DND-41 (cell line): ENCODE results near the gene ACTN1.

ENCODE experiments used
- ATAC-seq: fragments of 200-7000 bp; cut with Tn5 transposase; 3 replicates; pipeline ENCODE4 v1.9.1; 2021; ENCODE audit warnings: low read depth; ENCODE audit not compliant: insufficient read depth
- DNase-seq: peaks from one replicate; pipeline ENCODE4 v3.0.0-alpha.2; 2020
- H2AFZ ChIP-seq: 2 replicates; pipeline ENCODE4 v1.6.0; 2012; ENCODE audit warnings: low read depth, low read length
- H3K27ac ChIP-seq: 2 replicates; pipeline ENCODE4 v1.5.1; 2012; ENCODE audit warnings: low read length, inconsistent platforms
- H3K27me3 ChIP-seq: fragments of 200-600 bp; sonication (generic); 2 replicates; pipeline ENCODE4 v1.6.0; 2012; ENCODE audit warnings: low read length, mild to moderate bottlenecking, inconsistent platforms; ENCODE audit not compliant: insufficient read depth, poor library complexity
- H3K36me3 ChIP-seq: 2 replicates; pipeline ENCODE4 v1.5.1; 2012; ENCODE audit warnings: low read length, inconsistent platforms; ENCODE audit not compliant: insufficient read depth
- H3K4me1 ChIP-seq: 2 replicates; pipeline ENCODE4 v1.5.1; 2012; ENCODE audit warnings: mild to moderate bottlenecking, low read length; ENCODE audit not compliant: insufficient read depth
- H3K4me2 ChIP-seq: 2 replicates; pipeline ENCODE4 v1.6.0; 2012; ENCODE audit warnings: mild to moderate bottlenecking, moderate library complexity, low read length, inconsistent platforms; ENCODE audit not compliant: insufficient read depth
- H3K4me3 ChIP-seq, 2 experiments: fragments of 200-600 bp in 1 of 2; shearing (Covaris generic) in 1 of 2; 2 replicates each; pipeline ENCODE4 v1.5.1; 2012 to 2016; ENCODE audit warnings: inconsistent platforms in 2 of 2, low read length in 2 of 2, mild to moderate bottlenecking in 2 of 2, low read depth in 1 of 2, moderate library complexity in 1 of 2
- H3K79me2 ChIP-seq: 2 replicates; pipeline ENCODE4 v1.6.0; 2012; ENCODE audit warnings: low read length, inconsistent platforms; ENCODE audit not compliant: insufficient read depth
- H3K9ac ChIP-seq: 2 replicates; pipeline ENCODE4 v1.6.0; 2012; ENCODE audit warnings: low read depth, mild to moderate bottlenecking, inconsistent platforms, low read length, moderate library complexity
- H3K9me3 ChIP-seq: 2 replicates; pipeline ENCODE4 v1.5.1; 2012; ENCODE audit warnings: low read length, moderate library complexity, mild to moderate bottlenecking, inconsistent platforms; ENCODE audit not compliant: insufficient read depth, severe bottlenecking
- H4K20me1 ChIP-seq: 2 replicates; pipeline ENCODE4 v1.6.0; 2012; ENCODE audit warnings: low read length; ENCODE audit not compliant: insufficient read depth
- EZH2 ChIP-seq: IDR thresholded peaks from 3 replicates; pipeline ENCODE4 v1.6.1; 2012; ENCODE audit warnings: borderline replicate concordance, low read depth, mild to moderate bottlenecking, moderate library complexity, low read length, inconsistent platforms; ENCODE audit not compliant: severe bottlenecking
- TF ChIP-seq, protein P1 (sequence below): IDR thresholded peaks from 2 replicates; pipeline ENCODE4 v1.5.1; 2012; ENCODE audit warnings: borderline replicate concordance, low read length, moderate library complexity, mild to moderate bottlenecking; ENCODE audit not compliant: poor library complexity, severe bottlenecking; ENCODE audit errors: extremely low read depth

ACTN1 gene

DNA sequence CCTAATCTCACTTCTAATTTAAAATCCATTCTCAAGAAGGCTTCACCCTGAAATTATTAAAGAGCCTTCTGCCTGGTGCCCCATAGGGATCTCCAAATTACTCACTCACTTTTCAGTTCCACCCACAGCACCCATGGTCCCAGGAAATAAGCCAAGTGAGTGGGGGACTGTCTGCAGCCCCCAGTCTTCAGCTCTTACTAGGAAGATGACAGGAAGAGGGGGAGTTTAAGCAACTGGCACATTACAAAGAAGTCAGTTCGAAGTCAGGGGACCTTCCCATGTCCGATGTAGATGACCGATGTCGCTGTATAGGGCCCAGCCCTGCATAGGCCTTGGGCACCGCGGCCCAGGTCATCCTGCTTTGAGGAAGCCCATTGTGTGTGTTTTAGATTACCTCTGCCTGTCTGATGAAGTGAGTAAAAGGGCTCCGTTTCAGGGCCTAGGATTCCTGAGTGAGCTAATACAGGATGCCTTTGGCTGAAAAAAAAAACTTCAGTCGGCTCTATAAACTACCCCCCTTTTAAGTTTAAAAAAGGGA lies 1.9 kb downstream of the ACTN1 start:
- peak overlapping the region; percentile 63; the same call in 1 of the 2 replicates for H2AFZ ChIP-seq
- ATAC-seq: peak; percentile 8
- peaks cover 46% of the 10 kb centered on the region for H4K20me1 ChIP-seq
- peak; percentile 30 for DNase-seq
- H3K4me1 ChIP-seq: peaks cover 30% of the 10 kb centered on the region
- TF ChIP-seq EZH2: no peak
- TF ChIP-seq, protein P1, sequence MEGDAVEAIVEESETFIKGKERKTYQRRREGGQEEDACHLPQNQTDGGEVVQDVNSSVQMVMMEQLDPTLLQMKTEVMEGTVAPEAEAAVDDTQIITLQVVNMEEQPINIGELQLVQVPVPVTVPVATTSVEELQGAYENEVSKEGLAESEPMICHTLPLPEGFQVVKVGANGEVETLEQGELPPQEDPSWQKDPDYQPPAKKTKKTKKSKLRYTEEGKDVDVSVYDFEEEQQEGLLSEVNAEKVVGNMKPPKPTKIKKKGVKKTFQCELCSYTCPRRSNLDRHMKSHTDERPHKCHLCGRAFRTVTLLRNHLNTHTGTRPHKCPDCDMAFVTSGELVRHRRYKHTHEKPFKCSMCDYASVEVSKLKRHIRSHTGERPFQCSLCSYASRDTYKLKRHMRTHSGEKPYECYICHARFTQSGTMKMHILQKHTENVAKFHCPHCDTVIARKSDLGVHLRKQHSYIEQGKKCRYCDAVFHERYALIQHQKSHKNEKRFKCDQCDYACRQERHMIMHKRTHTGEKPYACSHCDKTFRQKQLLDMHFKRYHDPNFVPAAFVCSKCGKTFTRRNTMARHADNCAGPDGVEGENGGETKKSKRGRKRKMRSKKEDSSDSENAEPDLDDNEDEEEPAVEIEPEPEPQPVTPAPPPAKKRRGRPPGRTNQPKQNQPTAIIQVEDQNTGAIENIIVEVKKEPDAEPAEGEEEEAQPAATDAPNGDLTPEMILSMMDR: no peak
- peak overlapping the region; percentile 70 to 80; a peak in 3 of 4 replicates for H3K4me3 ChIP-seq
- peaks cover 62% of the 10 kb centered on the region for H3K79me2 ChIP-seq
- peaks cover 45% of the 10 kb centered on the region for H3K36me3 ChIP-seq
- peaks cover 13% of the 10 kb centered on the region for H3K27me3 ChIP-seq
- H3K9me3 ChIP-seq: no peaks in the 10 kb centered on the region
- H3K27ac ChIP-seq: peak overlapping the region; percentile 82
- H3K4me2 ChIP-seq: peak overlapping the region; percentile 76
- peak overlapping the region; percentile 90 for H3K9ac ChIP-seq

DNA sequence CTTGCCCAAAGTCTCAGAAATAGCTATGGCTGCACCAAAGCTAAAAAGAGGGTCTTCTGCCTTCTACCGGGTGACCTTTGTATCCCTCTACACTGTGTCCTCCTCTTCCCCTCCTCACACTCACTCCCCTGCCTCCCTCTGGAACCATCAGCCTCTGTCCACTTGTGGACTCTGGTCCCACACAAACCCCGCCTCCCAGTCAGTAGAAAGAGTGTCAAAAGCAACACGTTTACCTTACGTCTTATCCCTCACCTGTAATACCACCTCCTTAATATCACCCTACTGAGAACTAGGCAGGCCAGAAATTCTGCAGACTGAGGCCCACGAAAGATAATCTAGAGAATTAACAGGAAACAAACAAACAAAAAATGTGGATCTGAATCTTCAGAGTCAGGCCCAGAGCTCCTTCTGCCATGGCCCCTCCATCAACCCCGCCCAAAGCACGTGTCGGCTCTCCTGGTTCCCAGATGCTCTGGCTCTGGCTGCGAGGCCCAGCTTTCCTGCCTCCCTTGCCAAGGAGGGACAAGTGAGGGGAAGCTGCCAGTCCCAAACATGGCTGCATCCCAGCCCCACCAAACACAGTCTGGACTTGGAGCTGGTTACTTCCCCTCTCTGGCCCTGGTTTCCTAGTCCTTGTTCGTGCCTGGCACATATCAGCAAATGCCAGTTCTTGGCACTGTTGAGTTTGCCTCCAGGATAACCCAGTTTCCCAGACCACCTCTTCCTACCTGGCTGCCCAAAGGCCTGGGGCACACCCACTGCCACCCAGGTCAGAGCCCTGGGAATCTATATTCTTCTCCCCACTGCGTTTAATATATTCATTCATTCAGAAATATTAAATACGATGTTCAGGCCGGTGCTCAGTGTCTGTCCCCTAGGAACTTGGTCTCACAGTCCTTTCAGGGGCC lies 2.7 kb downstream of the ACTN1 start:
- Histone ChIP-seq H3K4me2 (peak overlapping the region; percentile 76), H3K9me3 (no peaks in the 10 kb centered on the region), H2AFZ (no peak overlapping the region), H3K79me2 (peaks cover 70% of the 10 kb centered on the region), H3K27me3 (peaks cover 12% of the 10 kb centered on the region), H3K9ac (peak overlapping the region; percentile 90; the same call in 1 of the 2 replicates), H3K36me3 (peaks cover 48% of the 10 kb centered on the region), H4K20me1 (peaks cover 50% of the 10 kb centered on the region), H3K4me1 (peaks cover 35% of the 10 kb centered on the region), H3K27ac (peak overlapping the region; percentile 82), H3K4me3 (peak overlapping the region in 1 of 2 experiments; percentile 70; a peak in 2 of 4 replicates)
- DNase-seq (no peak), ATAC-seq (no peak)
- TF ChIP-seq, protein P1: no peak
- no peak for TF ChIP-seq EZH2

DNA sequence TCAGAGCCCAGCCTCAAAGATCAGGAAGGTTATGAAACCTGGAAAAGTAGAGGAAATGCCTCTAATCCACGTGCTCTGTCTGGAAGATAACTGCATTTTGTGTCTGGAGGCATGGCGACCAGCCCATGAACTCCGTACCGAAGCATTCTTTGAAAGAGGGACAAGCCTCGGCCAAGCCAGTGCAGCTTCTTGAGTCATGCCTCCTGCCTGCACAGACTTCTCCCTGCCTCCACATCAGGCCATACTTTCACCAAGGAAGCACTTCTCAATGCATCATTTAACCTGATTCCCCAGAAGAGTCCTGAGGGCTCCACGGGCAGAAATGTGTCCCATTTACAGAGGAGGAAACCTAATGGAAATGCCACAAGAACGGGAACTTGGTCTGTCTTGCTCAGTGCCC lies 3.4 kb downstream of the ACTN1 start:
- ATAC-seq: no peak
- peaks cover 43% of the 10 kb centered on the region for H3K4me1 ChIP-seq
- H3K9me3 ChIP-seq: no peaks in the 10 kb centered on the region
- H3K79me2 ChIP-seq: peaks cover 78% of the 10 kb centered on the region
- H3K4me2 ChIP-seq: peak overlapping the region; percentile 76; the same call in 1 of the 2 replicates
- H3K27ac ChIP-seq: no peak overlapping the region
- peaks cover 52% of the 10 kb centered on the region for H3K36me3 ChIP-seq
- H3K27me3 ChIP-seq: peaks cover 11% of the 10 kb centered on the region
- DNase-seq: no peak
- H4K20me1 ChIP-seq: peaks cover 58% of the 10 kb centered on the region
- no peak overlapping the region for H3K4me3 ChIP-seq
- TF ChIP-seq EZH2: no peak
- TF ChIP-seq, protein P1: no peak
- H3K9ac ChIP-seq: no peak overlapping the region
- no peak overlapping the region for H2AFZ ChIP-seq
